ENCODE data around the gene VSTM2L.

Gene VSTM2L

DNA sequence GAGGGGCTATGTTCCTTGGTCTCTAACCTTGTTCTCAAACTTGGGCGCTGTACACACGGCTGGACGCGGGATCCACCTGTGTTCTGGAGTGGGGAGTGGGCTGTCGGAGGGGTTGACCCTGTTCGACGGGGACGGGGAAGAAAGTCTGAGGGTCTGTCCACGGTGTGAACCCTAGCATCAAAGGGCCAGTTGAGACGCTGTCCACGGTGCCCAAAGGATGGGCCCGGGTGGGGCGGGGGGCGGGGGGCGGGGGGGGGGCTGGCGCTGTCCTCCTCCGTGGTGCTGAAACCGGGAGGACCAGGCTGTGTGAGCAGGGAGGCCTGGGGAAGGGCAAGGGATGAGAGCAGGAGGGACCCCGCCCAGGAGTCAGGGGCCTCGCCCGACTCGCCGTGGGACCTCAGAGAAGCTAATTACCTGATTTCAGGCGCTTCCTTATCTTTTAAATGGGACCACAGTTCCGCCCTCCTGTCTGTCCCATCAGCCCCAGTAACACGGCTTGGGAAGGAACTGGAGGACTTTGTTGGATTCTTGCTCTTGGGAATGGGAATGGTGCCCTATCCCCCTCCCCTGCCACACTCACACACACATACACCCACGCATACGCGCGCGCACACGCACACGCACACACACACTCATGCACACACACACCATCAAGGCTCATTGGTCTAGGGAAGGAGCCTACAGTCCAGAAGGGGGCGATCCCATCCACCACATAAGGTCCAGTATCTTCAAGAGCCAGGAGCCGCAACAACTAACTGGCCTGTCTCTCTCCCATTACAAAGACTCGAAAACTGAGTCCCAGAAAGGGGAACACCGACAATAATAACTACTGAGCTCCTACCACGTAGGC is 1.0 kb upstream of the VSTM2L start:
- DNase-seq: peak; percentile 57

DNA sequence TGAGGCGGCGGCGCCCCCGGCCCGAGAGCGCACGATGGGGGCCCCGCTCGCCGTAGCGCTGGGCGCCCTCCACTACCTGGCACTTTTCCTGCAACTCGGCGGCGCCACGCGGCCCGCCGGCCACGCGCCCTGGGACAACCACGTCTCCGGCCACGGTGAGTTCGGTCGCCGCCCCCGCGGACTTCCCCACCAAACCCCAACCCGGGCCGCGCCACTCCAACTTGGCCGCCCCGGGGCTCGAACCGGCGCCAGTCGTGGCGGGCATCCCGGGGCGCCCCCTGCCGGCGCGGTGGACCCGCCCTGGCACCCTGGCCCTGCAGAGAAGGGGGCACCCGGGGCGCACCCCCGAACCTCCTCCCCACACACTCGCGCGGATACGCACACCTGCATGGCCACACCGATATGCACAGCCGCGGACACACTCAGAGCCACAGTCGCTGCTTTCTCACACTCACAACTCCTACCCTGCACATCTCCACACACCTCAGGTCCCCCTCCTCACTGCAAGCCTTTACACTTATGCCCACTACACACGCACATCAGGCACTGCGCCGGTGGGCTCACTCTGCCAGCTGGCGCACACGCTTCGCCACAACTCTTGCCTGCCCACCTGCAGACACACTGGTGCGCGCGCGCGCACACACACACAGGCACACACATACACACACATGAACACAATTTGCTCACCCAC is 535 bp downstream of the VSTM2L start:
- DNase-seq: no peak

DNA sequence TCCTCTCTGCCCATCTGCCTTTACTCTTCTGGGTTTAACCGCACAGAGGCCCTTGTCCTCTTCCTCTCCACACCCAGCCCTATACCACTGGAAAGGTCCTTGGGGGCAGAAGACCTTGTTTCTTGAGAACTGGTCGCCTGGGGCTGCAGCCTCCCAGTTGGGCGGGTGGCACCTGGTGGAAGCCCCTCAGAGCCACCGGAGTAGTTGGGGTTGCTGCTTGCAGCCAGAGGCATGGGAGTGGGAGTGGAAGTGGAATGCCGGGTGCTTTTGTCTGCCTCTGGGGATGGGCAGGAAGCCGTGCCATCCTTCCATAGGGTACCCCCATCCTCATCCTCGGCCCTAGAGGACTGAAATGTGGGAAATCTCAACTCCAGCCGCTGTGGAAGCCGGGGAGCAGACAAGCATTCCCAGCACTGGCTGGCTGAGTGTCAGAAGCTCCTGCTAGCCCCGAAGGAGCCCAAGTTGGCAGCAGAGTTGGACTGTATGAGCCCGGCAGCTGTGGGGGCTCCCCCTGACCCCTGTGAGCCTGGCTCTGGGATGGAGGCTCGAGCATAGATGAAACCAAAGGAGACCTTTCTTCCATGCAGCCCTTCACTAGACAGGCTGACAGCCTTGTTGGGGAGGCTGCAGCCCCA is 1.2 kb downstream of the VSTM2L start:
- no peak for DNase-seq

DNA sequence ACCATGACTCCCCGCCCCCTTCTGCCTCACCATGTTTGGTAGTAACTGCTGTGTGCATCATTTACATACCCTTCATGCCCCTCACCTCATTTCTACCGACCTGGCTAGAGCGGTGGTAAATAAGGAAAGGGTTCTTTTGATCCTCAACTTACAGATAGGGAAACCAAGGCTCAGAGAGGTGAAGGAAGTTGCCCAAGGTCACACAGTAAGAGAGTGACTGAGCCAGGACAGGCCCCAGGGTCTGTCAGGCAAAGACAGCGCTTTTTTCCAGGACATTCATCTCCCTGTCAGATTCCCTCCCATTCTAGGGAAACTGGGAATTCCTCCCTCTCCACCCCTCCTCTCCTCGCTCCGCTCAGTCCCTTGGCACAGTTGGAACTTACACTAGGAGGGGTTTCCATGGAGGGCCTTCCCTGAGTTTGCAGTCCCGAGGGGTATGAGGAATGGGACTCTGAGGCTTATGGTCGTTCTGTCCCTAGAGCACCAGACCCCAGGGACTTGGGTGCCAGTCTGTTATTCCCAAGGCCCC is 2.0 kb downstream of the VSTM2L start:
- no peak for DNase-seq

DNA sequence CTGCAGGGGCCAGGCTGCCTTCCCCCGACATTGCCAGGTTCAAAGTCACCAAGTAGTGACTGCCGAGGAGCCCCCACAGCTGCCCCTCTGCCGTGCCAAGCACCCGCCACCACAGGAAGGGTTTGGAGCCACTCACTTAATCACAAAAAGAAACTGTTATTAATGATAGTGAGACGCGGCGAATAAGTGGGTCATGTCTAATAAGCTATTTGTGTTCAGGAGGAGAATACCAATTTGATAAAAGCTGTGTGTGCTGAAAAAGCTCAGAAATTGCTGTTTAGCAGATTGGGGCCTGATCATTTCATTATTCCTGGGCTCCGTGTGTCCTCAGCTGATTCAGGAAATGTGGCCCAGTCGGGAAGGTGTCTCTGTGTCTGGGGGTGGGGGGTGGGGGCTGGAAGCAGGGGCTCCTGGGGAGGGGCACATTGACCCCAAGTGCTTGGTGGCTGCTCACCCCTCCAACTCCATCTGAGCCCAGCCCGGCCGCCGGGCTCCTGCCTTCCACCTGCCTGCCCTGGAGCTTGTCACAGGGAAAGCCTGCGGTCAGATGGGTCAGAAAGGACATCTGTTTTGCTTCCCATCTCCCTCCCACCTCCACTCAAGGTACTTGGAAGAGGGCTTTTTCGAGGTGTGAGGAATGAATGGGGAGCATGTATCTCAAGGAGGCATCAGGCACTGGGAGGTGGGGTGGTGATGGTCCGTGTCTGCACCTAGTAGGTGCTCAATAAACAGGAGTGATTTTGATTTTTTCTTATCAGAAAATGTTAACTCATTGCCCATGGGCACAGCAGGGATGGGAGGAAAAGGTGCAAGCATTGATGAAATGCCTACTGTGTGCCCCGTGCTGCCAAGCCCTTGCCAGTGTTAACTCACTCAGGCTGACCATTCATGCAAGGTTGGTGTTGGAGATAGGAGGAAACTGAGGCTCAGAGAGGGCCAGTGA is 3.0 kb downstream of the VSTM2L start:
- DNase-seq: no peak

DNA sequence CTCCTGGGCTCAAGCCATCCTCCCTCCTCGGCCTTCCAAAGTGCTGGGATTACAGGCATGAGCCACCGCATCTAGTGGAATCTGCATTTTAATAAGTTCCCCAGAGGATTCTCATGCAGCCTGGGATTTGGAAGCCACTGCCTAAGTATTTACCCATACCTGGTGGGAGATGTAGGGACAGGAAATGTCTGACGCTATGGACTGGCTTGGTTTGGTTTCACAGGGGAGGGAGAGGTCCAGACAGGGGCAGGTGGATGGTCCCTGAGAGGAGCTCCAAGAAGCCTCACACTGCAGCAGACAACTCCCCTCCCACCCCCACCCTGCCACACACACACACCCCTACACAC is 4.4 kb downstream of the VSTM2L start:
- DNase-seq: no peak

DNA sequence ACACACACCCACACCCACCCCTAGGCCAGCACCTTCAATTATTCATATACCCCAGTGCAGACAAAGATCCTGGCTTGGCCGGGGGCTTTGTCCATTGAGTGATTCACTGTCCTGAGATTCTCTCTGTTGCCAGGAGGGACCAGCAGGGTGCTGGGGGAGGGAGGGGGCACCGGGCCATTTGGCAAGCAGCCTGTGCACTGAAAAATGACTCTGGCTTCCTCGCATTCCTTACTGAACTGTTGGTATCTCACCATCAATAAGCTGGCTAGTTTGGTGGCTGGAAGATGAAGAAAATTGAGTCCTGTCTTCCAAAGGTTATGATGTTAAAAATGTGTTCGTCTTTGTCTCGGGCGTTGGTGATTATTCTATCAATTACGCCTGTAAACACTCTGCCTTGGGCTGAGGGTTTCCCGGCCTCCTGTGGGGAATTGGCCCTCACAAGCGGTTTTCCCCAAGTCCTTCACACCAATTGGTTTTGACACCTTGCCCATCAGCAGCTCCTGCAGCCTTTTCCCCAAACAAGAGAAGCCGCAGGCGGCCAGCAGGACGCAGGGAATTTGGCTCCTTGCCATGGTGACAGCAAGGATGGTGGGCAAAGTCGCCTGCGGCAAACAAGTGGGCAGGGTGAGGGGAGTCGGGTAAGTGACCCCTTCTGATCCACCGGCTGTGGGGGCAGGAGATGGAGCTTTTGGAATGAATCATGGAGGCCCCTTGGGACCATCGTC is 4.9 kb downstream of the VSTM2L start:
- no peak for DNase-seq

DNA sequence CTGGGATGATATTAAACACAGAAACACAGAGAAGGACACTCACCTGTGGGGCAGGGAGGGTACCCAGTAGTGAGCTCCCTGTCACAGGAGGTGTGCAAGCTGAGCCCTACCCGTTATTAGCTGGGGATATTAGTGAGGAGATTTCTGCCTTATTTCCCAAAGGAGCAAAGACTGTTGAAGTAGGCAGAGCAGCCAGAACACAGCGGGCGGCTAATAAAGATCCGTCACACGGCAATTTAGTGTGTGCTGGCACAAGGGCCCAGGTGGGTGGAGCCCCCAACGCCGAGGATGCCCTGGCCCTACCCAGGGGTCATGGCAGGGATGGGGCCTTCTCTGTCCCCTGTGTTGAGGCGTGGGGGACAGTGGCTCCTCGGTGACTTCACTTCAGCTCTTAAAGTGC is 8.3 kb downstream of the VSTM2L start:
- DNase-seq: no peak

DNA sequence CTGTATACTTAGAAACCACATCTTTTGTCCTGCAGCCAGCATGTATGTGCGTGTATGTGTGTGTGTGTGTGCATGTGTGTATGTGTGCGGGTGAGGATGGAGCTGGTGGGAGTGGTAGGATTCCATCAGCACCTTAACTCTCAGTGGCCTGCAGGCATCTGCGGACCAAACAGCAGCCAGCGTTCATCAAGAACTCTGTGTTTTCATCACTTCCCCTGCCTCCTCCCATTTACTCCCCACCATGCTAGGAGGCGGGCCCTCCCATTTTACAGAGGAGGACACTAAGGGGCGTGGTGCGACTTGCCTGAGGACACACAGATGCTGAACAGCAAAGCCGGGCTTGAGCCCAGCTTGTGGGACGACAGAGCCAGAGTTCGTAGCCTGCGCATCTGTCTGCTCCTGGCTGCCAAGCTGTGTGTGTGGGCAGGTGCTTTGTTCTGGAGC is 8.9 kb downstream of the VSTM2L start:
- DNase-seq: peak; percentile 59

DNA sequence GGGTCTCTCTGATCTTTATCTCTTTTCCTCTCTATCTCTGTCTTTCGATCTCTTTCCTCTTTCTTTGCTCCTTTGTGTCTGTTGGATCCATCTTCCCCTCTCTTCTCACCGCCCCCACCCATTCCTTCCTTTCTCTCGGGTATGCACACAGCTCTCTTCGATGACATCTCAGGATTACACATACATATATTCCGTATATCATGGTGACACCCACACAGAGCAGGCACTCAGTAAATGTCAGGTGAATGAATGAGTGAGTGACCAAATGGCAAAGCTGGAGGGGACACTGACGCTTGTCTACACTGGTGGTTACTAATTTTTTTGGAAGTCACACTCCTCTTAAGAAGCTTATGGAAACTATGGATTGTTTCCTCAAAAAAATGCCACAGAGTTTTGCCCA is 9.9 kb downstream of the VSTM2L start:
- DNase-seq: no peak

DNA sequence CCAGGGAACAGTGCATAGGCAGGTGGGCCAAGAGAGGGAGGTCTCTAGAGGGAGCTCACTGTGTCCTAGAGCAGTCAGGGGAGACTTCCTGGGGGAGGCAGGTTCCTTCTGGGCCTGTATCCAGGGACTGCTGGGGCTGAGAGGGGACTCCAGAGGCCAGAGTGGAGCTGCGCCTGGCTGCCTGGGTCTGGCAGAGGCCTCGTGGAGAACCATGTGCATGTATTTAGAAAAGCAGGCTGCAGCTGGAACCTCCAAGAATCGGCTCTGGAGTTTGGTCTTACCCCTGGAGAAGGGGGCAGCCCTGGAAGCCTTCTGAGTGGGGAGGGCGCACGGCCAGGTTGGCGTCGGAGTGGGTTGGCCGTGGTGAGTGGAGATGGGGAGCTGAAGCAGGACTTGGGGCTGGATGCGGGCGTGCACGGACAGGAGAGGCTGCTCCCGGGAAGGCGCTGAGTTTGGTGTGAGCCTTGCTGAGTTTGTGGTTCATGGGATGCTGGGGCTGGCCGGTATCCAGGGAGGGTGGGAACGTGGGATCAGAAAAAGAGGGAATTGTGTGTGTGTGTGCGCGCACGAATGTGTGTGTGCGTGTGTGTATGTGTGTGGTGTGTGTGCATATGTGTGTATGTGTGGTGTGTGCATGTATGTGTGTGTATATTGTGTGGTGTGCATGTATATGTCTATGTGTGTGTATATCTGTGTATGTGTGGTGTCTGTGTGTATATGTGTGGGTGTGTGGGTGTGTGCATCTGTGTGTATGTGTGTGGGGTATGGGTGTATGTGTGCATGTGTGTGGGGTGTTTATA is 10.8 kb downstream of the VSTM2L start:
- no peak for DNase-seq

DNA sequence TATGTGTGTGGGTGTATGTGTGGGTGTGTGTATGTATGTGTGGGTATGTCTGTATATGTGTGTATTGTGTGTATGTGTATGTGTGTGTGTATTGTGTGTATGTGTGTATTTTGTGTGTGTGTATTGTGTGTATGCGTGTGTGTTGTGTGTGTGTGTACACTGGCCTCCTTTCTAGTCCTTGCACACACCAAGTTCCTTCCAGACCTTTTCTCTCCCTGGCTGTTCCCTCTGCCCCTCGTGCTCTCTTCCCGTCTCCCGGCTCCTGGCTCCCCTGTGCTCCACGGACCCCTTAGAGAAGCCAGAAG is 11.4 kb downstream of the VSTM2L start:
- DNase-seq: no peak

DNA sequence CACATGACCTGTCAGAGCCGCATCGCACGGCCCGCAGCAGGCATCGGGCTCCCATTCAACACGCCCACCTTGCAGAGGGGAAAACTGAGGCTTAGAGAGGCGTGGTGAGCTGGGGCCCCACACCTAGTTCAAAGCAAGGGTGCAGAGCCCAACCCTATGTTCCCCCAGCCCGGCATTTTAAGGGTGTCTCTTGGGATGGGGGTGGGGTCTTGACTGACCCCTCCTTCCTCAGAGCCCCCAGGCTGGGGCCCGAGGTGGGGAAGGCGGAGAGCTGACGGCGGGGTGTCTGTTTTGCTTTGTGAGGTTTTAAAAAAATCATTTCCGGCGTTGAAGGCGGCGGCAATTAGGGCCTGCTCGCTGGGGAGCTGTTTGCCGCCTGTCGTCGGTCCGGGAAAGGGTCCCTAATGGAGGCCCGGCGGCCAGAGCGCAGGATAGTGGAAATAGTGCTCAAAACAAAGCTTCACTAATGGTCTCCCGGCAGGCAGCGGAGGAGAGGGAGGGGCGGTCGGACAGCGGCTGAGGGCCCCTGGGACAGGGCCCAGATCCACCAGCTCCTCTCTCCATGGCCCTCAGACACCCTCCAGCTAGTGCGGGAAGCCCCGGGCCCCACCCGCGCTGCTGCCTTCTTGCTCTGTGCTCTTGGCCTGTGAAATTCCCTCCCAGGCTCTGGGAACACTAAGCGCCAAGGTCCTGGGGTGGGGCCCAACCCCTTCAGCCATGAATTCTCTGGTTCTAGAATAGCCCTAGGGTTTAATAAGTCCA is 11.9 kb downstream of the VSTM2L start:
- DNase-seq: no peak

DNA sequence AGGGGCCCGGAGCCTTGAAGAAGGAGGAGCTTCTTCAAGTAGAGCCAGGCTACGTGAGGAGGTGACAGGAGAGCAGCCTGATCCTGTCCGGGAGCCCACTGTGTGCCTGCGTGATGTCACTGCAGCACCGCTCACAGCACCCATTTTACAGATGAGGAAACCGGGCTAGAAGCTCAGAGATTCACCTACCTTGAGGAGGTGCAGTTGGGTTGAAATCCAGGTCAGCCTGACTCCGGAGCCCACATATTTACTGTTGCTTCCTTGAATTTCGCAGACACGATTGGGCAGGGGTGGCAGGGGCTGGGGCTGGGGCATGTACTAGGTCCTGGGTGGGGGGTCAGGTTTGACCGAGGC is 12.5 kb downstream of the VSTM2L start:
- no peak for DNase-seq

DNA sequence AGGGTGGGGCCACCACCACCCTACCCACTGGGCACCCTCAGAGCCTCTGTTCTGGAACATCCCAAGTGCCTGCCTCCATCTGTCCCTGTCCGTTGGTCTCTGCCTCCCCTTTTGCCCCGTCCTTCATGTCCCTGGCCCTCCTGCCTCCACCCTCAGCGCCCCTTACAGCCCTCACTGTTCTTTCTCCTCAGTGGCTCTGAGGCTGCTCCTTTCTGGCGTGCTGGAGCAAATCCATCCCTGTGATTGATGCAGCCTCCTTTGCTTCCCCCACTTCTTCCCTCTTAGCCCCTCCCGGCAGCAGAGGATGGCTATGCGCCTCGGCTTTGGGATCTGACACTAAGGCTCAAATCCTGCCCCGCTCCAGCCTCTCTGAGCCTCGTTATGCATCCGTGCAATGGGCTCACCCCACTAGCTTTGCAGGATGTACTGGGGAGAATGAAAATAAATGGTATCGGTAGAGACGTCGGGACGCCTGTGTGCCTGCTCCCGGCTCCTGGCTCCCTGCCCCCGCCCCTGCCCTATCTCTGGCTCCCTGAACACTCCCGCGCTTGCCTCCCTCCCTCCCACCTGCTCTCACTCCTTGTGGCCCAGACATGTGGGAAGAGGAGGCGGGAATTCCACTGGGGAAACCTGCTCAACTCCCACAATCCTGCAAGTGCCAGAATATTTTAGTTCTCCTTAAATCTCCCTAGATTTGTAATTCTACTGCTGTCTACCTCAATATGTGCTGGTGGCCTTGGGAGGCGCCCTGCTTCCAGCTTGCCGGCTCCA is 13.1 kb downstream of the VSTM2L start:
- DNase-seq: no peak

DNA sequence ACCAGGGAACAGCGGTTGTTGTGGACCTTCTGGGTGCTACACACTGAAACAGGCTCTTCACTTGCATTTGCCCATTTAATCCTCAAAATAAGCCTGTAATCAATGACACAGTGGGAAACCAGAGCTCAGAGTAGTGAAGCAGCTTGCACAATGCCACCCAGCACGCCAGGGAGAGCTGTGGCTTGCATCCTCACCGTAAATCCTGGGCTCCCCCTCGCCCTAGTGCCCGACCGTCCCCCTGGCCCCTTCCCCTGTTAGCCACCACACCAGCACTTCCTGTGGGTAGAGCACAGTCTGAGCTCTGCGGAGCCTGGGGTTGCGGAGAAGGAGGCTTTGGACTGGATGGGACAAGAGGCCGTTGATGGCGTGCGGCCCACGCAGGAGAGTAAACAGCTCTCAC is 14.5 kb downstream of the VSTM2L start:
- DNase-seq: no peak

DNA sequence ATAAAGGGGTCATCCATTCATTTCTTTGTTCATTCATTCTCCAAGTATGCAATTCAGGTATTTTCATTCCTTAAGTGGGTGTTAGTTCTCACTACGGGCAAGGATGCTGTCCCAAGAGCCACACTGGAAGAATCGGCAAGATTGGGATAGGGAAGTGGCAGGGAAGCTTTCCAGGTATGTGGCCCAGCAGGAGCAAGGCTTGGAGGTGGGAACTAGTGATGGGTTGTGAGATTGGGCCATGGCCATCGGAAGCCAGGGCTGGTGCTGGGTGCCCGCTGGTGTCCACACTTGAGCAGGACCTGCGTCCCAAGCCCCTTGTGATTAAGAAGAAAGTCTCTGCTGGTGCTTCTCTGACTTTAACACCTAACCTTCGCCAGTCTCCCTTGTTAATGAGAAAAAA is 15.1 kb downstream of the VSTM2L start:
- DNase-seq: no peak

DNA sequence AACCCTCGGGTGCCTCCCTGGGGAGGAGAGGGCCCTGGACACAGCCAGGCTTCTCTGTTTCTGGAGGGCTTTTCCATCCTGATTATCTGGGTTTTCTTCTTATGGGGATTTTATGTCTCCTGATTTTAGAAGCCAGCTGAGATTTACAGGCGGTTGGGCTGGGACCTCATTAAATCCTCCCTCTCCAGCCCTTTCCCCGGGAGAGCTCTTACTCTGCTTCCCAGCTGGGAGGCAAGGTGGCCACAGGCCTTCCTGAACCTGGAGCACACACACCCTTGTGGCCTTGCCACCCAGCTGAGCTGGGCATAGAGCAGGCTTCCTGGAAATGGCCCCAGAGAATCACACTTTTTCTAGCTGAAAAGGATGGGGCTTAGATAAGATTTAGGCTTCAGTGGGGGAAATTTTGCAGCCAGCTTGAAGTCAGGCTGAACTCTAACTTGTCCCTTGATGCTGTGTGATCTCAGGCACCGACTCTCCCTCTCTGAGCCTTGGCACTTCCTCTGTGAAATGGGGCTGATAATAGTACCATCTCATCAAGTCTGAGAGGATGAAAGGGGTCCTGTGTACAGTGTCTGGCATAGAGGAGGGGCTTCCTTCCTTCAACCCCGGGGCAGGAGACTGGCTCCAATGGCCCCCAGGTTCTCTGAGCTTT is 16.6 kb downstream of the VSTM2L start:
- no peak for DNase-seq

DNA sequence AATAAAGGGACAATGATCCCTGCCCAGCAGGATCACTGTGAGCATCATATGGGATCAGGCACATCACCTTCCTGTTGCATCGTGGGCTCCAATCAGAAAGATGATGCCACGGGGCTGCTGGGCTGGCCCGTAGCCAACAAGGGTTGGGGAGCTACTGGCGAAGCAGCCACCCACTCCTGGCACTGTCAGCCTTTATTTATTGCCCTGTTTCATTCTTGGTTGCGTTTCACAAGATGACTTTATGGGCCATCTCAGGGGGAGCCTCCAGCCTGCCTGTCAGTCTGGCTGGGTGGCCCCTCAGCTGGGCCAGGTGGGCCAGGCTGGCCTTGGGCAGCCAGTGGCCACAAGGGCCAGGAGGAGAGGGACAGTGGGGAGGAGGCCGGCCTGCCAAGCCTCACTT is 17.3 kb downstream of the VSTM2L start:
- DNase-seq: peak; percentile 38

Measured in RPMI8226 (cell line).